ENCODE data around the gene CCDC57. TPM values are rescaled to one million over a fixed set of nuclear protein-coding genes. Genes with fewer than 3 reads are reported as not detected.

Gene CCDC57
- total RNA-seq, 1 donor: 33.9 TPM

- peak in 2 of 3 donors; percentile 66 to 79 for DNase-seq (ENCODE audit: low read depth in 2 of 3, low spot score in 2 of 3)
Measured at GRCh38 chr17:82236142-82236971, 23.7 kb upstream of the CCDC57 start.

- DNase-seq (ENCODE audit: low read depth in 2 of 3, low spot score in 2 of 3): no peak
Measured at GRCh38 chr17:82235775-82236141, 23.1 kb upstream of the CCDC57 start.

- DNase-seq (ENCODE audit: low read depth in 2 of 3, low spot score in 2 of 3): no peak
Measured at GRCh38 chr17:82235056-82235774, 22.6 kb upstream of the CCDC57 start.

GRCh38 chr17:82234211-82235055 lies 21.8 kb upstream of the CCDC57 start:
- DNase-seq (ENCODE audit: low read depth in 2 of 3, low spot score in 2 of 3): no peak

GRCh38 chr17:82232876-82233785 lies 20.5 kb upstream of the CCDC57 start:
- DNase-seq (ENCODE audit: low read depth in 2 of 3, low spot score in 2 of 3): no peak

- no peak for DNase-seq (ENCODE audit: low read depth in 2 of 3, low spot score in 2 of 3)
Measured at GRCh38 chr17:82232322-82232820, 19.7 kb upstream of the CCDC57 start.

GRCh38 chr17:82231562-82232321 lies 19.1 kb upstream of the CCDC57 start:
- peak in 1 of 3 donors; percentile 53 for DNase-seq (ENCODE audit: low read depth in 2 of 3, low spot score in 2 of 3)

GRCh38 chr17:82231312-82231561 lies 18.6 kb upstream of the CCDC57 start:
- no peak for DNase-seq (ENCODE audit: low read depth in 2 of 3, low spot score in 2 of 3)

GRCh38 chr17:82230609-82231311 lies 18.1 kb upstream of the CCDC57 start:
- DNase-seq (ENCODE audit: low read depth in 2 of 3, low spot score in 2 of 3): peak in 2 of 3 donors; percentile 70 to 76

- no peak for DNase-seq (ENCODE audit: low read depth in 2 of 3, low spot score in 2 of 3)
Measured at GRCh38 chr17:82229698-82230608, 17.3 kb upstream of the CCDC57 start.

- peak in 2 of 3 donors; percentile 68 for DNase-seq (ENCODE audit: low read depth in 2 of 3, low spot score in 2 of 3)
Measured at GRCh38 chr17:82228842-82229697, 16.4 kb upstream of the CCDC57 start, which contains the start of gene SLC16A3. Gene SLC16A3 (plus strand): TSS chr17:82229042. CDS start chr17:82236009, 6,967 bp downstream.

GRCh38 chr17:82228278-82228841 lies 15.7 kb upstream of the CCDC57 start:
- peak in 2 of 3 donors; percentile 67 to 72 for DNase-seq (ENCODE audit: low read depth in 2 of 3, low spot score in 2 of 3)

- no peak for DNase-seq (ENCODE audit: low read depth in 2 of 3, low spot score in 2 of 3)
Measured at GRCh38 chr17:82227629-82228277, 15.1 kb upstream of the CCDC57 start.

GRCh38 chr17:82226809-82227628 lies 14.4 kb upstream of the CCDC57 start:
- DNase-seq (ENCODE audit: low read depth in 2 of 3, low spot score in 2 of 3): no peak
